ENCODE measurements around the gene CIT.
A peak's percentile ranks its signal among the peaks of the same experiment; 100 is the strongest.
"Not testable (repeated sequence)": the region's sequence is repeated elsewhere in the genome, so short reads cannot be mapped to it uniquely, and the experiment has no call there.

The CIT gene

DNA sequence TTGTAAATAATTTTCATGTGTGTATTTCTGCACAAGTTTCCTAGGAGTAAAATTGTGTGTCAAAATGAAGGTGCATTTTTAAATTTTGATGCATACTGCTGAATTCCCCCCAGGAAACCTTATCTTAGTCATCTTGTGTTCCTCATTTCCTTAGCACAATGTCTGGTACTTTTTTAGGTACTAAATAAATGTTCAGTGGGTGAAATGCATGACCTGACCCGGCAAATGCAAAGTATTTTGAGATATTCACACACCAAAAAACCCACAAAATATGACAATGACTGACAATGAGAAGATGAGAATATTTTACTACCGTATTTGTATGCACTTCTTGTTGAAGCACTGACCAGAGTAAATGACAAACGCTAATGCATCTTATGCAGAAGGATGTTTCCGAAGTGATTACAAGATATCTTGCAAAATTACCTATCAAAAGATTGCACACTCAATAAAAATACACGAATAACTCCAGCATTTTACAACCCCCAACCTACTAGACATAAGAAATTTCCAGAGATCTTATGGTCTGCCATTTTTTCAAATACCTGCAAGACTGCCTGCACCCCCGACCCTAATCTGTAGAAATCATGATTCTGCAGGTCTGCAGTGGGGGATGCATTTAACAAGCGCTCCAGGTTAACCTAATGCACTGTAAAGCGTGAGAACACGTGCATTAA is 210.1 kb downstream of the CIT start:
- TF ChIP-seq YY1 (IDR thresholded peaks at IDR 0.05; ENCODE audit: insufficient read depth, insufficient read length) (no peak), SUZ12 (IDR thresholded peaks at IDR 0.05; ENCODE audit: extremely low read depth, insufficient read depth, insufficient read length) (no peak), ZNF274 (IDR thresholded peaks at IDR 0.05; ENCODE audit: low read depth, low read length) (no peak)
- no peak for DNase-seq (ENCODE audit: low read depth, low spot score)
- Histone ChIP-seq H3K9me3 (ENCODE audit: insufficient read depth, low read length) (no peaks in the 10 kb centered on the region), H3K4me3 (ENCODE audit: insufficient read length, low read depth) (peak overlapping the region; percentile 30), H3K9ac (ENCODE audit: insufficient read length, low read depth) (peak overlapping the region; percentile 24), H3K27me3 (ENCODE audit: insufficient read depth, insufficient read length) (no peaks in the 10 kb centered on the region), H3K4me1 (ENCODE audit: insufficient read depth, insufficient read length) (no peaks in the 10 kb centered on the region), H3K36me3 (ENCODE audit: insufficient read depth, insufficient read length, low read length) (peaks cover 26% of the 10 kb centered on the region)

DNA sequence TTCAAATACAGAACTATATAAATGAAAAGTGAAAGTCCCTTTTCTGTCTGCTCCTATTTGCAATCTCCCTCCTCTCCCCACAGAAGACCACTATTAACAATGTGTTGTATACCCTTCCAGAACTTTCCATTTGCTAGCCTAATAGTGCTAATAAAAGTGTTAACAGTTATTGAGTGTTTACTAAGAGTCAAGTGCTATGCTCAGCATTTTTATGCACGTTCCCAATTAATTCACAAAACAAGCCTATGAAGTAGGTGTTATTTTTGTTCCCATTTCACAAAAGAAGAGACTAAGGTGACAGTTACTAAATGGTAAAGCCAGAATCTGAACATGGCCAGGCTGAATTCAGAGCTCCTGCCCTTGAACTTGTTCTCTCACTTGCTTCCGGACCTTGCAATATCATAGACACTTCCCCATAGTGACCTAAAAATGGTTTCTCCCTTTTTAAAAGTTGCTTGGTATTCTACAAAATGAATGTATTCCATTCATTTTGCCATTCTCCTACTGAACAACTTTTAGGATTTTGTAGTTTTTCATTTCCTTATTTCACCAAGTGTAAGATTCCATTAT is 210.8 kb downstream of the CIT start:
- Histone ChIP-seq H3K27me3 (ENCODE audit: insufficient read depth, insufficient read length) (no peaks in the 10 kb centered on the region), H3K4me1 (ENCODE audit: insufficient read depth, insufficient read length) (no peaks in the 10 kb centered on the region), H3K9ac (ENCODE audit: insufficient read length, low read depth) (no peak overlapping the region), H3K9me3 (ENCODE audit: insufficient read depth, low read length) (no peaks in the 10 kb centered on the region), H3K4me3 (ENCODE audit: insufficient read length, low read depth) (no peak overlapping the region), H3K36me3 (ENCODE audit: insufficient read depth, insufficient read length, low read length) (peaks cover 18% of the 10 kb centered on the region)
- DNase-seq (ENCODE audit: low read depth, low spot score) = no peak
- TF ChIP-seq ZNF274 (IDR thresholded peaks at IDR 0.05; ENCODE audit: low read depth, low read length) (no peak), YY1 (IDR thresholded peaks at IDR 0.05; ENCODE audit: insufficient read depth, insufficient read length) (no peak), SUZ12 (IDR thresholded peaks at IDR 0.05; ENCODE audit: extremely low read depth, insufficient read depth, insufficient read length) (no peak)

DNA sequence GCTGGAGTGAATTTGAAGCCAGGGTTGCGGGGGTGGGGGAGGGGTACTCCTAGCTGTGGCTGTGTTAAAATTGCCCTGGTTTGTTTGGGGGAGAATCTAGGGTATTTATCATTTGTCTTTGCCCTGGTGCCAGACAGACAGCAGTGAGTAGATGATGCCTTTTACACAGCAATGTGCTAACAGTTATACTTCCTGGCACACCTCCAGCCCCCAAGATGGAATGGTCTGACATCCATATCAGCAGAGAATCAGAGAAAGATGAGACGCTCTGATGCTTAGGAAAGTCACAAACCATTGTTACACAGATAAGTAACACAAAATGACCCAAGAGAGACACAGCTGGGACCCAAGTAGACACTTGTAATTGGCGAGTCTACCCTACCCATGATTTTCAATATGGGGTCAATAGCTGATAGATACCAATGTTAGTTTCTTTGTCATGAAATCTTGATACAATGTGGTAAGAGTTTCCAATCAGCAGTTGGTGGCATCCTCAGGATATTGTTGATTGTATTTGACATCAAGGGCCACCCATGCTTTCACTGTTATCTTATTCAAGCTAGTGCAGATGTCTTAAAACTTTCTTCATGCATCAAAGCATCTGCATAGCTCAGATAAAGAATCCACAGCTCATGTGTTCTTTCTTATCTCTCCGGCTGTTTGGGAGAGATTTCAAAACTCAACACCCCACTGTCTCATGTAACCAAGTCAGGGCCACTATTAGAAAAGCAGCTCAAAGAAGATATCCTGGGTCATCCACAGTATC is 211.8 kb downstream of the CIT start:
- TF ChIP-seq ZNF274 (IDR thresholded peaks at IDR 0.05; ENCODE audit: low read depth, low read length) (no peak), YY1 (IDR thresholded peaks at IDR 0.05; ENCODE audit: insufficient read depth, insufficient read length) (no peak), SUZ12 (IDR thresholded peaks at IDR 0.05; ENCODE audit: extremely low read depth, insufficient read depth, insufficient read length) (no peak)
- Histone ChIP-seq H3K27me3 (ENCODE audit: insufficient read depth, insufficient read length) (no peaks in the 10 kb centered on the region), H3K9ac (ENCODE audit: insufficient read length, low read depth) (no peak overlapping the region), H3K36me3 (ENCODE audit: insufficient read depth, insufficient read length, low read length) (peaks cover 9% of the 10 kb centered on the region), H3K4me1 (ENCODE audit: insufficient read depth, insufficient read length) (no peaks in the 10 kb centered on the region), H3K4me3 (ENCODE audit: insufficient read length, low read depth) (no peak overlapping the region), H3K9me3 (ENCODE audit: insufficient read depth, low read length) (no peaks in the 10 kb centered on the region)
- no peak for DNase-seq (ENCODE audit: low read depth, low spot score)

DNA sequence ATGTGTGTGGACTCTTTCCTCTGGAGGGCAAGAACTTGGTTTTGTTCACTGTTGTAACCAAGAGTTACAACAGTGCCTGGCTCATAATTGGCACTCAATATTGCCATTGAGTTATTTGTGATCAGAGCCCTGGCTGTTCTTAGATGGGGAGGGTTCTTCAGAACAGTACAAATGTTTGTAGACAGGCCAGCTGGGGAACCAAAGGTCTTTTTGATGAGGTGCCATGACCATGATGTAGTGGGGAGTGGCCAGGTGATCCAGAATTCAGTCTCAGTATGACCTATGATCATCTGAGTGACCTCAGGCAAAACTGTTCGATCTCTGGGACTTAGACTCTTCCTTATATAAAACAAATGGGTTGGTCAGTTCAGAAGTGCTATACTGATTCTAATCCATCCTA is 212.5 kb downstream of the CIT start:
- no peaks in the 10 kb centered on the region for H3K27me3 ChIP-seq (ENCODE audit: insufficient read depth, insufficient read length)
- H3K4me3 ChIP-seq (ENCODE audit: insufficient read length, low read depth) = no peak overlapping the region
- DNase-seq (ENCODE audit: low read depth, low spot score) = no peak
- H3K36me3 ChIP-seq (ENCODE audit: insufficient read depth, insufficient read length, low read length) = peaks cover 2% of the 10 kb centered on the region
- no peak overlapping the region for H3K9ac ChIP-seq (ENCODE audit: insufficient read length, low read depth)
- H3K9me3 ChIP-seq (ENCODE audit: insufficient read depth, low read length) = no peaks in the 10 kb centered on the region
- no peaks in the 10 kb centered on the region for H3K4me1 ChIP-seq (ENCODE audit: insufficient read depth, insufficient read length)
- no peak for TF ChIP-seq ZNF274 (IDR thresholded peaks at IDR 0.05; ENCODE audit: low read depth, low read length)

DNA sequence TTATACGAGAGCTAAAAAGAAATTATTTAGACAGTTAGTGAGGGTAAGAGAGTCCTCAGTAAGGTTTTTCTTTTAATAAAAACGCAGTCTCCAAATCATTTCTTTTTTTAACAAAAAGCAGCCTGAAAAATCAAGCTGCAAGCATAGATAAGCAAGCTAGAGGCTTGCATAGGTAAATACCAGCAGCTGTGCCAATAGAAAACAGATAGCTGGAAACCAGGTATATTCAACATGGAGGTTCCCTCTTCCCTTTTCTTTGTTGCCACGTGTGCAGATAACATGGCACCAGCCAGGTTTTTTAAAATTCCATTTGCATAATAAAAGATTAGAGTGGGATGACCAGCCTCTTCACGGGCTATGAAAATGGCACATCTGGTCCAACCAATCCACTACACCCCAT is 215.2 kb downstream of the CIT start:
- no peak for DNase-seq (ENCODE audit: low read depth, low spot score)
- no peak overlapping the region for H3K9ac ChIP-seq (ENCODE audit: insufficient read length, low read depth)
- TF ChIP-seq YY1 (IDR thresholded peaks at IDR 0.05; ENCODE audit: insufficient read depth, insufficient read length) (no peak), SUZ12 (IDR thresholded peaks at IDR 0.05; ENCODE audit: extremely low read depth, insufficient read depth, insufficient read length) (no peak), ZNF274 (IDR thresholded peaks at IDR 0.05; ENCODE audit: low read depth, low read length) (no peak)
- no peaks in the 10 kb centered on the region for H3K27me3 ChIP-seq (ENCODE audit: insufficient read depth, insufficient read length)
- H3K36me3 ChIP-seq (ENCODE audit: insufficient read depth, insufficient read length, low read length) = no peaks in the 10 kb centered on the region
- H3K9me3 ChIP-seq (ENCODE audit: insufficient read depth, low read length) = no peaks in the 10 kb centered on the region
- no peak overlapping the region for H3K4me3 ChIP-seq (ENCODE audit: insufficient read length, low read depth)
- no peaks in the 10 kb centered on the region for H3K4me1 ChIP-seq (ENCODE audit: insufficient read depth, insufficient read length)

DNA sequence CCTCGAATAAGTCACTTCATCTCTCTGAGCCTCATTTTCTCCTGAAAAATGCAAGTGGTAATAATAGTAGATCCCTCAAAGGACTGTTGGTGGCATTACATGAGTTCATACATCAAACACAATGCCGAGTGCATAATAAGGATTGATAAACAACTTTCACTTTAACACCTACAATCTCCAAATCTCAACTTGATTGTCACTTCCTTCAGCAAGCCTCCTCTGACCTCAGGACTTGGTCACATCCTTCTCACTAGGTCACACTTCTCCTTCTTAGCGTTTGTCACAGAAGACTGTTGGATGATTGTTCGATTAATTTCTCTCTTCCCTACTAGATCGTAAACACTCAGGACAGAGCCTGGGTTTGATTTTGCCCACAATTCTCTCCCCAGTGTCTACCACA is 217.0 kb downstream of the CIT start:
- no peak for DNase-seq (ENCODE audit: low read depth, low spot score)

DNA sequence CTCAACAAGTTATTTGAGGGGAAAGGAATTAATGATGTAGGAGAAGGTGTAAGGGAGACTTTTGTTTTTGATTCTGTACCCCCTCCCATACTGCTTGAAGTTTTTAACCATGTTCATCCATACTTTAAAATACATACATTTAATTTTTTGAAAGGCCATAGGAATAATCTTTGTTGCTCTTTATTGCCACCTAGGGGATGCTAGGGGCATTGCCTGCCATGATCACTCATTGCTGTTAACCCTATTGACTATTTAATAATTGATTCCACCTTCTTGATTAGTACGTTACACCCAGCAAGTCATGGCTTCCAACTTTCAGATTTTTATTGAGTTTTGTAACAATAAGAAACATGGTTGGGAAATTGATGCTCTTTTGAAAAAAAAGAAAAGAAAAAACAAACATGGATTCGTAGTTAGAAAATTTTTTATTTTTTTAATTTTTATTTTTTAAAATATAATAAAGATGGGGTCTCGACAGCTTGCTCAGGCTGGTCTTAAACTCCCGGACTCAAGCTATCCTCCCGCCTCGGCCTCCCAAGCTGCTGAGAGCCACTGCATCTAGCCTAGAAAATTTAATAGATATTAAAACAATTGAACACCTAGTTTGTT is 217.7 kb downstream of the CIT start:
- Histone ChIP-seq H3K36me3 (ENCODE audit: insufficient read depth, insufficient read length, low read length) (no peaks in the 10 kb centered on the region), H3K9me3 (ENCODE audit: insufficient read depth, low read length) (peaks cover 2% of the 10 kb centered on the region; the same call in 1 of the 2 replicates), H3K4me1 (ENCODE audit: insufficient read depth, insufficient read length) (no peaks in the 10 kb centered on the region), H3K27me3 (ENCODE audit: insufficient read depth, insufficient read length) (no peaks in the 10 kb centered on the region), H3K9ac (ENCODE audit: insufficient read length, low read depth) (no peak overlapping the region), H3K4me3 (ENCODE audit: insufficient read length, low read depth) (no peak overlapping the region)
- no peak for DNase-seq (ENCODE audit: low read depth, low spot score)
- no peak for TF ChIP-seq SUZ12 (IDR thresholded peaks at IDR 0.05; ENCODE audit: extremely low read depth, insufficient read depth, insufficient read length)
- no peak for TF ChIP-seq YY1 (IDR thresholded peaks at IDR 0.05; ENCODE audit: insufficient read depth, insufficient read length)
- TF ChIP-seq ZNF274 (IDR thresholded peaks at IDR 0.05; ENCODE audit: low read depth, low read length) = no peak

More for the DNA sequence above, 217.0 kb downstream of the CIT start:
- TF ChIP-seq YY1 (IDR thresholded peaks at IDR 0.05; ENCODE audit: insufficient read depth, insufficient read length) (no peak), SUZ12 (IDR thresholded peaks at IDR 0.05; ENCODE audit: extremely low read depth, insufficient read depth, insufficient read length) (no peak), ZNF274 (IDR thresholded peaks at IDR 0.05; ENCODE audit: low read depth, low read length) (no peak)
- Histone ChIP-seq H3K27me3 (ENCODE audit: insufficient read depth, insufficient read length) (no peaks in the 10 kb centered on the region), H3K4me1 (ENCODE audit: insufficient read depth, insufficient read length) (no peaks in the 10 kb centered on the region), H3K9ac (ENCODE audit: insufficient read length, low read depth) (no peak overlapping the region), H3K4me3 (ENCODE audit: insufficient read length, low read depth) (no peak overlapping the region), H3K9me3 (ENCODE audit: insufficient read depth, low read length) (no peaks in the 10 kb centered on the region), H3K36me3 (ENCODE audit: insufficient read depth, insufficient read length, low read length) (no peaks in the 10 kb centered on the region)

DNA sequence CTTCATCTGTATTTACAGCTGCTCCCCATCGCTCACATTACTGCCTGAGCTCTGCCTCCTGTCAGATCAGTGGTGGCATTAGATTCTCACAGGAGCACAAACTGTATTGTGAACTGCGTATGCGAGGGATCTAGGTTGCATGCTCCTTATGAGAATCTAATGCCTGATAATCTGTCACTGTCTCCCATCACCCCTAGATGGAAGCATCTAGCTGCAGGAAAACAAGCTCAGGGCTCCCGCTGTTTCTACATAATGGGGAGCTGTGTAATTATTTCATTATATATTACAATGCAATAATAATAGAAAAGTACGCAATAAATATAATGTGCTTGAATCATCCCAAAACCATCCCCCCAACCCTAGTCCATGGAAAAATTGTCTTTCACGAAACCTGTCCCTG is 219.0 kb downstream of the CIT start:
- H3K27me3 ChIP-seq (ENCODE audit: insufficient read depth, insufficient read length); DNase-seq (ENCODE audit: low read depth, low spot score); H3K9ac ChIP-seq (ENCODE audit: insufficient read length, low read depth); H3K4me3 ChIP-seq (ENCODE audit: insufficient read length, low read depth); H3K4me1 ChIP-seq (ENCODE audit: insufficient read depth, insufficient read length); H3K36me3 ChIP-seq (ENCODE audit: insufficient read depth, insufficient read length, low read length): not testable (repeated sequence)
- H3K9me3 ChIP-seq (ENCODE audit: insufficient read depth, low read length) = peaks cover 14% of the 10 kb centered on the region

DNA sequence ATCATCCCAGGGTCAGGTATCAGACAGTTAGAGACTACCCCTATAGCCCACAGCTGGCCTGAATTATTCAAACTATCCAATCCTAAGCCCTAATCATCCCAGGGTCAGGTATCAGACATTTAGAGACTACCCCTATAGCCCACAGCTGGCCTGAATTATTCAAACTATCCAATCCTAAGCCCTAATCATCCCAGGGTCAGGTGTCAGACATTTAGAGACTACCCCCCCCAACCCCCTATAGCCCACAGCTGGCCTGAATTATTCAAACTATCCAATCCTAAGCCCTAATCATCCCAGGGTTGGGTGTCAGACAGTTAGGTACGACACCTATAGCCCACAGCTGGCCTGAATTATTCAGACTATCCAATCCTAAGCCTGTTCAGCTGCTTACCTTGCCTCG is 220.1 kb downstream of the CIT start:
- H3K9me3 ChIP-seq (ENCODE audit: insufficient read depth, low read length) = peaks cover 26% of the 10 kb centered on the region
- not testable (repeated sequence) for H3K4me1 ChIP-seq (ENCODE audit: insufficient read depth, insufficient read length); H3K36me3 ChIP-seq (ENCODE audit: insufficient read depth, insufficient read length, low read length); H3K27me3 ChIP-seq (ENCODE audit: insufficient read depth, insufficient read length); DNase-seq (ENCODE audit: low read depth, low spot score); H3K4me3 ChIP-seq (ENCODE audit: insufficient read length, low read depth); H3K9ac ChIP-seq (ENCODE audit: insufficient read length, low read depth)
